SH-SY5Y (cell line): Measurements from ENCODE around the gene CENPU.

ENCODE experiments used
- GATA2 ChIP-seq: IDR thresholded peaks from 2 replicates; pipeline ENCODE4 v1.6.1; 2011; ENCODE audit warnings: mild to moderate bottlenecking, low read depth, low read length
- GATA3 ChIP-seq: IDR thresholded peaks from 2 replicates; pipeline ENCODE4 v1.6.1; 2011; ENCODE audit warnings: low read depth, mild to moderate bottlenecking, low read length, moderate library complexity

DNA sequence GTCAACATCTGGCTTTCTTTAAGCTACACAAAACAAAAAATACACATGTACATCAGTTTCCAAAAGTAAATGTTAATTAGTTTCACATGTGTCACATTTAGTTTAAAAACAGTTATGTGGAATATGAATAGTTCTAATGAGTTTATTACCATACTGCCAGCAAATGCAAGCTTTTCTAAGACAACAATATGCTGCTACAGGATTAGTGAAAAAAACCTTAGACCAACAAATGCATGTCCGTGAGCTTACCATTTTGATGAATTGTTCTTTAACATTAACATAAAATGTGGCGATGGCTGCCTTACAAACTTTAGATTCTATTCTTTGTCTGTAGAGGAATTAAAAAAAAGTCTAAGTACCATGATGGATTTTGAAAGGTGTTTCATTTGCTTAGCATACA is 31.8 kb downstream of the CENPU start:
- TF ChIP-seq GATA2 (no peak), GATA3 (no peak)
